AG10803 (cell line): Measurements from ENCODE around the gene SLC23A3.

Experiments
- DNase-seq: peaks from one replicate; pipeline ENCODE4 v3.0.0; 2010; ENCODE audit warnings: low read depth
- H3K4me3 ChIP-seq: 2 replicates; pipeline ENCODE4 v1.5.1; 2011; ENCODE audit warnings: mild to moderate bottlenecking, low read length, control low read depth
- CTCF ChIP-seq: conservative IDR thresholded peaks from 2 replicates; pipeline ENCODE4 v1.5.1; 2011; ENCODE audit warnings: mild to moderate bottlenecking, low read length, control low read depth, inconsistent platforms

Gene SLC23A3

GRCh38 chr2:219124381-219125110, 45.3 kb downstream of the SLC23A3 start:
- no peak overlapping the region for H3K4me3 ChIP-seq
- no peak for TF ChIP-seq CTCF

DNA sequence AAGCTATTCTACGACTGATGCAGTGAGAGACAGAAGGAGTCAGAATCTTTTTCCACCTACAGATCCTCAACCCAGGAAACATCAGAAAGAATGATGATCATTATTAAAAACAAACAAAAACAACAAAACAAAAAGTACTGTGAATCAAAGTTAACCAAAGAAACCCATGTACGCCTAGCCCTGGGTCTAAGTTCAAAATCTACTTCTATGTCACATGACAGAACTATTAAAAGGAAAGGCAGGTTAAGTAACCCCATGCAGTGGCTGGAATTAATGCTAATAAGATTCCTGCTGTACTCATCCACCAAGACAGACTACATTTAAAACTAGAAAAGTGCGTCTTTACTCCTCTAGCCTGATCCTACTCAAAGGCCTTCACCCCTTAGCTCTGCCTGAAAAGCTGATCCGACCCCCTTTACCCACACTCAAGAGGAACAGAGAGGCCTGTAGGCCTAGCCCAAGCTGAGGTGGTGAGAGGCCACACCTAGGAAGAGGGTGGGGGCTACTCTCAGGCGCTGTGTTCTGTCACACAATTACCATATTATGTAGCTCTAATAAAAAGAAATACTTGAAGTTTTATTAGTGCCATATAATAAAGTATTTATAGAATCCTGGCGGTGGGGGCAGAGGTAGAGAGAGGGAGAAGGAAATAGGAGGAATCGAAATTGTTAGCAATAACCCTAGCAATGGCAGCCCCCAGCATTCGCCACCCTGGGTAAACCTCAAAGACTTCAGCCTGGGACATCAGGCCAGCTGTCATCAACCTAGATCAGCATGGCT, 46.3 kb downstream of the SLC23A3 start:
- DNase-seq = no peak
- no peak overlapping the region for H3K4me3 ChIP-seq
- TF ChIP-seq CTCF = no peak

More at GRCh38 chr2:219124381-219125110, 45.3 kb downstream of the SLC23A3 start:
- peak; percentile 39 for DNase-seq

DNA sequence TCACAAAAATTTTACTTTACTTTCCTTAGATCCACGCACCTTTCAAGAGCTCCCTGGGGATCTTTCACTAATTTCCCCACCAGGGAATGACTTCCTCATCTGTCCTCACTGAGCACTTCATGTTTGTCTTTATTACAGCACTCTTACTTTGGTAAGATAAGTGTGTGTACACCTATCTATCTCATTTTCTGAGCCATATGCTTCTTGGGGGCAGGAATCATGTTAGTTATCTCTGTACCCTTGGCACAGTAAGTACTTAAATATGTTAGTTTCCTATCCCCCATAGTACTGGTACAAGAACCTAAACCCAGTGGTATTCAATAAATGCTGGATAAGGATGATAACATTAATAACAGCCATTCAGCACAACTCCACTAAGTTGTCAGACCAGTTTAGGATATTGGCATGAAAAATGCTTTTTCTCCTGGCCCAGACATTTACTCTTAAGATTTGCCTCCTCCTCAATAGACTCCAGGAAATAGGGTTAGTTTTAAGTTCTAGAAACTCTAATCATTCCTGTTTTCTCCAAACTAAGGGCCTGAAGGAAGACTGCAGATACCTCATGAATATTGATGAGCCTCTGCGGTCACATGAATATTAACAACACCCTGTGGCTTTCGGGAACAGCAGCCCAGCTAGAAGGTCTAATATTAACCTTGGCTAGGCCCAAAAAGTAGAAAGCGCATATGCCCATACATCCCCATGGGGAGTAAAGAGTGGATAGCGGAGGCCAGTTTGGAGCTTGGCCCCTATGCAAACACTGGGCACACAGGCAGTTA, 47.4 kb downstream of the SLC23A3 start:
- no peak for TF ChIP-seq CTCF
- no peak overlapping the region for H3K4me3 ChIP-seq
- DNase-seq = no peak

GRCh38 chr2:219120082-219120481, 49.7 kb downstream of the SLC23A3 start:
- no peak for DNase-seq
- no peak for TF ChIP-seq CTCF
- H3K4me3 ChIP-seq = no peak overlapping the region

GRCh38 chr2:219119422-219120043, 50.3 kb downstream of the SLC23A3 start:
- peak; percentile 79 for TF ChIP-seq CTCF
- H3K4me3 ChIP-seq = no peak overlapping the region
- peak; percentile 37 for DNase-seq

DNA sequence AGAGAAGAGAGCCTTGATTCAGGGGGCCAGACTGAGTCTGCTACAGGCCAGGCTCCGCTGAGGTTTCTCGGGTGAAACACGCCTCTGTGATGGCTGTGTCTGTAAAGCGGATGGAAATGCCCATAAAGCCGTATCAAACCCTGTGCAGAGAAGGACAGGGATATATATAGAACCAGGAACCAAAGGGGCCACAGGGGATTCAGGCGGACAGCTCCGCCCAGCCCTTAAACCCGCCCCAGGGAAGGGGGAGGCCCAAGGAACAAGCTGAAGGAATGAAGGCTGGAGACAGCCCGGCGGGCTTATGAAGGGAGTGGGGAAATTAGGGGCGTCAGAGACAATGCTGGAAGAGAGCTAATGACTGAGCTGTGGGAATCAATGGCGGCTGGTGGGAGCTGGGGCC, 51.3 kb downstream of the SLC23A3 start:
- no peak overlapping the region for H3K4me3 ChIP-seq
- DNase-seq = no peak
- no peak for TF ChIP-seq CTCF
